GM23248 (cell line): ENCODE data around the gene CPED1. TPM values are rescaled to one million over a fixed set of nuclear protein-coding genes. Genes with fewer than 3 reads are reported as not detected.
A peak's percentile ranks its signal among the peaks of the same experiment; 100 is the strongest.

Source experiments
- DNase-seq: peaks from one replicate; pipeline ENCODE4 v3.0.0-alpha.2; 2015
- H2AFZ ChIP-seq: fragments of 200-600 bp; sonication (generic); 2 replicates; pipeline ENCODE4 v1.6.1; 2016; ENCODE audit warnings: antibody characterized with exemption
- H3F3A ChIP-seq: fragments of 200-600 bp; sonication (generic); 2 replicates; pipeline ENCODE4 v1.6.1; 2016; ENCODE audit warnings: mild to moderate bottlenecking, antibody characterized with exemption, mixed run types; ENCODE audit not compliant: insufficient read depth
- H3K27ac ChIP-seq: fragments of 200-600 bp; sonication (generic); 2 replicates; pipeline ENCODE4 v1.5.1; 2016; ENCODE audit warnings: mild to moderate bottlenecking
- H3K27me3 ChIP-seq: fragments of 200-600 bp; sonication (generic); replicated peaks from 2 replicates; pipeline ENCODE4 v1.6.1; 2016; ENCODE audit warnings: mild to moderate bottlenecking; ENCODE audit not compliant: insufficient read depth
- H3K36me3 ChIP-seq: fragments of 200-600 bp; sonication (generic); 2 replicates; pipeline ENCODE4 v1.6.1; 2016; ENCODE audit warnings: low read depth, mild to moderate bottlenecking
- H3K4me1 ChIP-seq: fragments of 200-600 bp; sonication (generic); 2 replicates; pipeline ENCODE4 v1.6.1; 2016; ENCODE audit warnings: mild to moderate bottlenecking; ENCODE audit not compliant: insufficient read depth
- H3K4me2 ChIP-seq: fragments of 200-600 bp; sonication (generic); one replicate; pipeline ENCODE4 v1.6.1; 2016; ENCODE audit warnings: mild to moderate bottlenecking; ENCODE audit not compliant: unreplicated experiment
- H3K4me3 ChIP-seq: fragments of 200-600 bp; sonication (generic); 2 replicates; pipeline ENCODE4 v1.5.1; 2016; ENCODE audit warnings: mild to moderate bottlenecking
- H3K79me2 ChIP-seq: fragments of 200-600 bp; sonication (generic); 2 replicates; pipeline ENCODE4 v1.6.1; 2016; ENCODE audit warnings: mild to moderate bottlenecking; ENCODE audit not compliant: insufficient read depth
- H3K9ac ChIP-seq: fragments of 200-600 bp; sonication (generic); 2 replicates; pipeline ENCODE4 v1.6.1; 2016; ENCODE audit warnings: mild to moderate bottlenecking
- H3K9me2 ChIP-seq: fragments of 200-600 bp; sonication (generic); 2 replicates; pipeline ENCODE4 v1.6.1; 2016; ENCODE audit warnings: mixed run types, mild to moderate bottlenecking, moderate library complexity; ENCODE audit not compliant: insufficient read depth
- H3K9me3 ChIP-seq: fragments of 200-600 bp; sonication (generic); one replicate; pipeline ENCODE4 v1.6.1; 2017; ENCODE audit warnings: low read depth
- H4K20me1 ChIP-seq: fragments of 200-600 bp; sonication (generic); 2 replicates; pipeline ENCODE4 v1.6.0; 2016; ENCODE audit not compliant: insufficient read depth
- EZH2 ChIP-seq: fragments of 200-600 bp; sonication (generic); IDR thresholded peaks from 2 replicates; pipeline ENCODE4 v1.6.1; 2018; ENCODE audit warnings: antibody characterized with exemption, mild to moderate bottlenecking; ENCODE audit not compliant: insufficient read depth, poor library complexity, severe bottlenecking
- EZH2phosphoT487 ChIP-seq: fragments of 200-600 bp; sonication (generic); IDR thresholded peaks from 2 replicates; pipeline ENCODE4 v1.6.1; 2018; ENCODE audit warnings: antibody characterized with exemption, moderate library complexity, mild to moderate bottlenecking, low read depth; ENCODE audit not compliant: insufficient read depth
- whole genome bisulfite sequencing, 2 experiments: methylation state at CpG; one replicate each; pipeline ENCODE4 v1.1.6; 2015 to 2017; ENCODE audit warnings: low lambda C conversion rate in 2 of 2, low coverage in 1 of 2; ENCODE audit errors: missing lambda C conversion rate in 2 of 2; 5-methylcytosine and 5-hydroxymethylcytosine counted together
- in situ Hi-C: fragments of 300-500 bp; cut with MboI; formaldehyde crosslinking; loops from 2 replicates; pipeline ENCODE4 v1.15.0; 2020
- polyA plus RNA-seq: library from polyadenylated mRNA; unstranded; fragments of >200 nt; fragmentation: Nextera tagmentation; extraction: Ambion mirVana; gene quantifications from 2 replicates; pipeline ENCODE4 v1.2.1, GENCODE V29; 2016
- total RNA-seq: library from RNA; depleted of rRNA; stranded (reverse); fragments of >200 nt; shearing (Covaris generic); gene quantifications from 2 replicates; pipeline ENCODE4 v1.2.3, GENCODE V29; 2014; rRNA removed

CPED1 gene
- total RNA-seq (20.2 and 23.0 TPM in 2 replicates), polyA plus RNA-seq (12.4 and 13.5 TPM in 2 replicates)

DNA sequence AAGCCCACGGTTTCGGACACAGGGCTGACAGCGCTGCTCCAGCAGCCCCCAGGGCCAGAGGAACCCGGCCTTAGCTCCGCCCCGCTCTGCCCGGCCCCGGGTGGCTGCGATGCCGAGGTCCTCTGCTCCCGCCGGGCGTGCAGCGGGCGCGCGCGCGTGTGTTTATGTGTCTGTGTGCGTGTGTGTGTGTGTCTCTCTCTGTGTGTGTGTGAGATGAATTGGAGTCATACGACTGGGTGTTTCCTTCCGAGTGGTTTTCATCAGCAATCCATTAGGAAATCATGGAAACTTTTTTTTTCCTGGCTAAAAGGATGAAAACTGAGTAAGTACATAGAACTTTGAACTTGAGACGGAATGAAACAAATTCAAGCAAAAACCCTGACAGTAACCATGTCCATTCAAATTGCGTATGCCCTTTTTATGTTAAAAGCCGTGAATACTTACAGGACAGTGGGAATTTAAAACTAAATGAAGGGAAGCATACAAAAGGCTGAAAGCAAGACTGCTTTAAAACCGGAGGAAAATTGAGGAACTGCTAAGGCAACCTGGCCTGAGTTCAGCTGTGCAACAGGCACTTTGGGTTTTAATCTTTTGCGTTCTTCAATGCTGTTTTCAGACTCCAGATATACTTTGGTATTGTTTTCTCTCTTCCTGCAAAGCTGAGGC lies at the start of gene CPED1:
Gene CPED1, plus strand, starts transcription at position 121 of the 666 bp plus-strand sequence. CDS start 911 bp downstream, outside the sequence.
- H3F3A ChIP-seq, result peaks cover 57% of the 10 kb centered on the region
- in situ Hi-C loops, result loop anchor here (5.0 to 25.0 kb wide), 3 partner anchors 94 to 549 kb away; partner anchors contain the start of gene WNT16
- H2AFZ ChIP-seq, result peak within 1 kb of the TSS; percentile 83

DNA sequence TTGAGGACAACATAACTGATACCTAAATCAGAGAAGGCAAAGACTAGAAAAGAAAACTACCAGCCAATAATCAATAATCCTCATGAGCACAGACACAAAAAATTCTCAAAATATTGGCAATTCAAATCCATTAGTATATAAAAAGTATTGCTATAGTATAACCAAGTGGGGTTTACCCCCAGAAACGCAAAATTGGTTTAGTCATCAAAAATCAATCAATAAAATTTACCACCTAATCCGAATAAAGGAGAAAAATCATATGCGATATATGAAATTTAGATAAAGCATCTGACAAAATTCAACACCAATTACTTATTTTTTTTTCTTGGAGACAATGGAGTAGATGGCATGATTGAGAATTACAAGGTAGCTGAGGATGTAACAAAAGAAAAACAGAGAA lies 49.2 kb upstream of the CPED1 start:
- in situ Hi-C loops, result loop anchor here (10.0 kb wide), 1 partner anchor 135 kb away; no protein-coding TSS in a partner anchor
- no peaks in the 10 kb centered on the region for H3K79me2 ChIP-seq
- H3K27me3 ChIP-seq, result no peaks in the 10 kb centered on the region
- H3K4me3 ChIP-seq, result no peak overlapping the region
- no peak for TF ChIP-seq EZH2phosphoT487
- TF ChIP-seq EZH2, result no peak
- no peaks in the 10 kb centered on the region for H3K4me1 ChIP-seq
- no peaks in the 10 kb centered on the region for H3K9me2 ChIP-seq
- H3F3A ChIP-seq, result no peaks in the 10 kb centered on the region
- no peaks in the 10 kb centered on the region for H4K20me1 ChIP-seq
- no peak overlapping the region for H3K27ac ChIP-seq
- no peak for DNase-seq
- no peak overlapping the region for H3K9ac ChIP-seq
- 80 to 85% methylated on average over 3 of the region's 3 CpGs for WGBS, 2 experiments
- no peaks in the 10 kb centered on the region for H3K9me3 ChIP-seq
- no peaks in the 10 kb centered on the region for H3K36me3 ChIP-seq
- no peak overlapping the region for H2AFZ ChIP-seq
- no peak overlapping the region for H3K4me2 ChIP-seq

More for the DNA sequence above, at the start of gene CPED1:
- Histone ChIP-seq H3K36me3 (no peaks in the 10 kb centered on the region), H3K4me1 (peaks cover 42% of the 10 kb centered on the region), H3K27ac (peak within 1 kb of the TSS; percentile 71), H3K4me2 (peak within 1 kb of the TSS; percentile 91), H3K9me2 (no peaks in the 10 kb centered on the region), H3K9me3 (no peaks in the 10 kb centered on the region), H3K4me3 (peak within 1 kb of the TSS; percentile 78), H4K20me1 (no peaks in the 10 kb centered on the region), H3K79me2 (peaks cover 38% of the 10 kb centered on the region), H3K27me3 (no peaks in the 10 kb centered on the region), H3K9ac (peak within 1 kb of the TSS; percentile 78)
- TF ChIP-seq EZH2 (no peak), EZH2phosphoT487 (no peak)
- DNase-seq, result peak; percentile 85
- 0 to 1% methylated on average over 27 of the region's 27 CpGs for WGBS, 2 experiments

DNA sequence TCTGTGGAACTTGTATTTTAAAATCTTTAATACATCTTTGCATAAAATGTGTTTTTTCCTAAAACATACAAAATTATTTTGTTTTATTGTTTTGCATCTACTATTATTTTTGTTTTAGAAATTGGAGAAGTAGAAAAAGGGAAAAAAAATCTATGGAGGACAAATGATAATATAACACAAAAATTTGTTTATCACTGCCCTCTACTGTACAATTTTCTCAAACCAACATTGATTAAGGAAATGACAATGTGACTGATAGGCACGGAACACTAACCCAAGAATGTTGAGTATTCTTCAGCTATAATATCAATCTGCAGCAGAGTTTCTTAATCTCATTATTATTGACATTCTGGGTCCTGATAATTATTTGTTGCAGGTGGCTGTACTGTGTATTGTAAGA lies 47.4 kb upstream of the CPED1 start:
- no peaks in the 10 kb centered on the region for H3K36me3 ChIP-seq
- WGBS, 2 experiments, result 0% methylated on average over 1 of the region's 1 CpG
- H3K4me2 ChIP-seq, result no peak overlapping the region
- in situ Hi-C loops, result no loop called here
- H3K27me3 ChIP-seq, result no peaks in the 10 kb centered on the region
- DNase-seq, result peak; percentile 34
- H3K4me1 ChIP-seq, result no peaks in the 10 kb centered on the region
- H3K9me2 ChIP-seq, result no peaks in the 10 kb centered on the region
- no peaks in the 10 kb centered on the region for H3K79me2 ChIP-seq
- H3F3A ChIP-seq, result no peaks in the 10 kb centered on the region
- H2AFZ ChIP-seq, result no peak overlapping the region
- H3K27ac ChIP-seq, result no peak overlapping the region
- no peak for TF ChIP-seq EZH2
- TF ChIP-seq EZH2phosphoT487, result no peak
- H4K20me1 ChIP-seq, result no peaks in the 10 kb centered on the region
- no peaks in the 10 kb centered on the region for H3K9me3 ChIP-seq
- H3K9ac ChIP-seq, result no peak overlapping the region
- no peak overlapping the region for H3K4me3 ChIP-seq

DNA sequence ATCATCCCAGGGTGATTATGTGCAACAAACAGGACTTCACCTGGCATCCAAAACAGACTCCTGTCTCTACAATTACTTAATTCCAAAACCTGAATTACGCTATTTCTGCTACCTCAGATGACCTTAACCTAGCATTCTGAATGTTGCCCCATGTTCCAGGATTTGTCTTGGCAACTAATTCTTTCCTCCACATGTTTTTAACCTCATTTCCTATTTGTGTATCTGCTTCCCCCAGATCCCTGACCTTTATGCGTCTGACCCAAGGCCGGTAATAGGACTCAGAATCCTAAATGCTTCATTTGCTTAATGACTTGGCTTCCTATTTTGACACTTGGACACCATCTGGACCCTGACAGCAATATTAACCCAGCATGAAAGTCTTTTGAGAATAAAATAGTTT lies 46.7 kb upstream of the CPED1 start:
- Histone ChIP-seq H3K9me3 (no peaks in the 10 kb centered on the region), H3K79me2 (no peaks in the 10 kb centered on the region), H3K4me3 (no peak overlapping the region), H3K4me1 (no peaks in the 10 kb centered on the region), H2AFZ (no peak overlapping the region), H4K20me1 (no peaks in the 10 kb centered on the region), H3K27me3 (no peaks in the 10 kb centered on the region), H3K9ac (no peak overlapping the region), H3K27ac (no peak overlapping the region), H3F3A (no peaks in the 10 kb centered on the region), H3K4me2 (no peak overlapping the region), H3K9me2 (no peaks in the 10 kb centered on the region), H3K36me3 (no peaks in the 10 kb centered on the region)
- DNase-seq, result no peak
- in situ Hi-C loops, result no loop called here
- 27 to 32% methylated on average over 3 of the region's 3 CpGs for WGBS, 2 experiments
- no peak for TF ChIP-seq EZH2
- no peak for TF ChIP-seq EZH2phosphoT487
